Measurements from ENCODE around the gene ANGPTL2. TPM values are rescaled to one million over a fixed set of nuclear protein-coding genes. Genes with fewer than 3 reads are reported as not detected.

ANGPTL2 gene
- total RNA-seq, 4 donors from 2014 or later, result 10.2 to 65.3 (median 32.0) TPM

- no peaks in the 10 kb centered on the region for H3K36me3 ChIP-seq
- DNase-seq, result no peak
- intact Hi-C loops (cut with DNase I; ENCODE audit: low total_unique reads), result no loop called here
Observed at GRCh38 chr9:127090341-127090985, 32.0 kb downstream of the ANGPTL2 start.

GRCh38 chr9:127089631-127090081, 32.8 kb downstream of the ANGPTL2 start:
- peaks cover 0 to 6% of the 10 kb centered on the region in 2 donors for H3K4me1 ChIP-seq
- H3K36me3 ChIP-seq, result no peaks in the 10 kb centered on the region
- no peaks in the 10 kb centered on the region for H3K9me3 ChIP-seq
- H3K27me3 ChIP-seq, result no peaks in the 10 kb centered on the region
- H3K4me3 ChIP-seq, result no peak overlapping the region
- TF ChIP-seq CTCF (IDR thresholded peaks at IDR 0.05) (no peak), POLR2A (IDR thresholded peaks at IDR 0.05) (no peak)
- DNase-seq, result peak in 1 of 2 donors; percentile 49
- peak overlapping the region; percentile 82 for H3K27ac ChIP-seq
- intact Hi-C loops (cut with DNase I; ENCODE audit: low total_unique reads), result no loop called here

More at GRCh38 chr9:127090341-127090985, 32.0 kb downstream of the ANGPTL2 start:
- no peak for TF ChIP-seq CTCF (IDR thresholded peaks at IDR 0.05)
- TF ChIP-seq POLR2A (IDR thresholded peaks at IDR 0.05), result no peak
- H3K9me3 ChIP-seq, result no peaks in the 10 kb centered on the region
- H3K4me3 ChIP-seq, result no peak overlapping the region
- H3K27me3 ChIP-seq, result no peaks in the 10 kb centered on the region
- H3K4me1 ChIP-seq, result peaks cover 0 to 6% of the 10 kb centered on the region in 2 donors
- H3K27ac ChIP-seq, result peak overlapping the region; percentile 82

- no peak for DNase-seq
- H3K4me3 ChIP-seq, result no peak overlapping the region
- H3K36me3 ChIP-seq, result no peaks in the 10 kb centered on the region
- intact Hi-C loops (cut with DNase I; ENCODE audit: low total_unique reads), result no loop called here
- H3K27me3 ChIP-seq, result no peaks in the 10 kb centered on the region
- peaks cover 0 to 6% of the 10 kb centered on the region in 2 donors for H3K4me1 ChIP-seq
- H3K27ac ChIP-seq, result peak overlapping the region; percentile 82
- H3K9me3 ChIP-seq, result no peaks in the 10 kb centered on the region
- no peak for TF ChIP-seq CTCF (IDR thresholded peaks at IDR 0.05)
- no peak for TF ChIP-seq POLR2A (IDR thresholded peaks at IDR 0.05)
Observed at GRCh38 chr9:127088724-127089615, 33.5 kb downstream of the ANGPTL2 start.

GRCh38 chr9:127087836-127088235, 34.6 kb downstream of the ANGPTL2 start:
- Histone ChIP-seq H3K36me3 (no peaks in the 10 kb centered on the region), H3K27ac (no peak overlapping the region), H3K4me3 (no peak overlapping the region), H3K4me1 (peaks cover 0 to 6% of the 10 kb centered on the region in 2 donors), H3K9me3 (no peaks in the 10 kb centered on the region), H3K27me3 (no peaks in the 10 kb centered on the region)
- no peak for TF ChIP-seq CTCF (IDR thresholded peaks at IDR 0.05)
- no peak for TF ChIP-seq POLR2A (IDR thresholded peaks at IDR 0.05)
- intact Hi-C loops (cut with DNase I; ENCODE audit: low total_unique reads), result no loop called here
- DNase-seq, result peak in 1 of 2 donors; percentile 8

- DNase-seq, result peak in 1 of 2 donors; percentile 17
- H3K27me3 ChIP-seq, result no peaks in the 10 kb centered on the region
- H3K4me1 ChIP-seq, result peaks cover 0 to 6% of the 10 kb centered on the region in 2 donors
- intact Hi-C loops (cut with DNase I; ENCODE audit: low total_unique reads), result no loop called here
- H3K9me3 ChIP-seq, result no peaks in the 10 kb centered on the region
- peak overlapping the region in 1 of 2 donors; percentile 57 for H3K27ac ChIP-seq
- H3K4me3 ChIP-seq, result no peak overlapping the region
- H3K36me3 ChIP-seq, result no peaks in the 10 kb centered on the region
- TF ChIP-seq CTCF (IDR thresholded peaks at IDR 0.05) (no peak), POLR2A (IDR thresholded peaks at IDR 0.05) (no peak)
Observed at GRCh38 chr9:127087411-127087810, 35.0 kb downstream of the ANGPTL2 start.

Measured in uterus (tissue), 4 donors.